ENCODE measurements around the gene RNF220.

Gene RNF220

GRCh38 chr1:44640200-44640853 is 235.3 kb downstream of the RNF220 start:
- Histone ChIP-seq H3K4me3 (ENCODE audit: low read length) (no peak overlapping the region), H3F3A (ENCODE audit: control insufficient read depth, insufficient read depth) (no peaks in the 10 kb centered on the region), H3K4me2 (ENCODE audit: low read length) (no peak overlapping the region), H3K27me3 (ENCODE audit: control insufficient read depth, low read length) (no peaks in the 10 kb centered on the region), H3K36me3 (ENCODE audit: control insufficient read depth, low read length) (peaks cover 94% of the 10 kb centered on the region), H3K9me3 (ENCODE audit: control insufficient read depth, insufficient read depth, low read length) (no peaks in the 10 kb centered on the region), H3K4me1 (ENCODE audit: control insufficient read depth, low read length) (no peaks in the 10 kb centered on the region), H3K79me2 (ENCODE audit: control insufficient read depth, low read length) (peaks cover 9% of the 10 kb centered on the region), H3K9me2 (replicated peaks; ENCODE audit: control insufficient read depth, low read length) (no peaks in the 10 kb centered on the region), H4K20me1 (ENCODE audit: control insufficient read depth, insufficient read depth, low read depth, low read length) (no peaks in the 10 kb centered on the region), H3K27ac (ENCODE audit: low read depth, low read length) (no peak overlapping the region)
- TF ChIP-seq CTCF (IDR thresholded peaks at IDR 0.05; ENCODE audit: low read depth, low read length, poor library complexity, severe bottlenecking) (no peak), EZH2phosphoT487 (IDR thresholded peaks at IDR 0.05; ENCODE audit: borderline replicate concordance, low read length) (no peak)

- no peak overlapping the region for H3K4me2 ChIP-seq (ENCODE audit: low read length)
- H3K4me1 ChIP-seq (ENCODE audit: control insufficient read depth, low read length), result no peaks in the 10 kb centered on the region
- no peaks in the 10 kb centered on the region for H3K27me3 ChIP-seq (ENCODE audit: control insufficient read depth, low read length)
- H3K36me3 ChIP-seq (ENCODE audit: control insufficient read depth, low read length), result peaks cover 93% of the 10 kb centered on the region
- H4K20me1 ChIP-seq (ENCODE audit: control insufficient read depth, insufficient read depth, low read depth, low read length), result no peaks in the 10 kb centered on the region
- TF ChIP-seq EZH2phosphoT487 (IDR thresholded peaks at IDR 0.05; ENCODE audit: borderline replicate concordance, low read length), result no peak
- no peak for TF ChIP-seq CTCF (IDR thresholded peaks at IDR 0.05; ENCODE audit: low read depth, low read length, poor library complexity, severe bottlenecking)
- no peaks in the 10 kb centered on the region for H3F3A ChIP-seq (ENCODE audit: control insufficient read depth, insufficient read depth)
- H3K9me3 ChIP-seq (ENCODE audit: control insufficient read depth, insufficient read depth, low read length), result no peaks in the 10 kb centered on the region
- no peaks in the 10 kb centered on the region for H3K9me2 ChIP-seq (replicated peaks; ENCODE audit: control insufficient read depth, low read length)
- no peak overlapping the region for H3K27ac ChIP-seq (ENCODE audit: low read depth, low read length)
- no peak overlapping the region for H3K4me3 ChIP-seq (ENCODE audit: low read length)
- 0 out of 2 replicates have a peak, but pooled peaks cover 5% of the 10 kb centered on the region for H3K79me2 ChIP-seq (ENCODE audit: control insufficient read depth, low read length)
Observed at GRCh38 chr1:44641126-44642102, 236.4 kb downstream of the RNF220 start.

- H3K4me1 ChIP-seq (ENCODE audit: control insufficient read depth, low read length), result no peaks in the 10 kb centered on the region
- H4K20me1 ChIP-seq (ENCODE audit: control insufficient read depth, insufficient read depth, low read depth, low read length), result no peaks in the 10 kb centered on the region
- no peak overlapping the region for H3K4me3 ChIP-seq (ENCODE audit: low read length)
- no peaks in the 10 kb centered on the region for H3K9me3 ChIP-seq (ENCODE audit: control insufficient read depth, insufficient read depth, low read length)
- H3K79me2 ChIP-seq (ENCODE audit: control insufficient read depth, low read length), result 0 out of 2 replicates have a peak, but pooled peaks cover 5% of the 10 kb centered on the region
- no peak overlapping the region for H3K4me2 ChIP-seq (ENCODE audit: low read length)
- no peaks in the 10 kb centered on the region for H3K27me3 ChIP-seq (ENCODE audit: control insufficient read depth, low read length)
- TF ChIP-seq EZH2phosphoT487 (IDR thresholded peaks at IDR 0.05; ENCODE audit: borderline replicate concordance, low read length) (no peak), CTCF (IDR thresholded peaks at IDR 0.05; ENCODE audit: low read depth, low read length, poor library complexity, severe bottlenecking) (no peak)
- no peak overlapping the region for H3K27ac ChIP-seq (ENCODE audit: low read depth, low read length)
- no peaks in the 10 kb centered on the region for H3K9me2 ChIP-seq (replicated peaks; ENCODE audit: control insufficient read depth, low read length)
- peaks cover 93% of the 10 kb centered on the region for H3K36me3 ChIP-seq (ENCODE audit: control insufficient read depth, low read length)
- H3F3A ChIP-seq (ENCODE audit: control insufficient read depth, insufficient read depth), result no peaks in the 10 kb centered on the region
Observed at GRCh38 chr1:44642255-44642654, 237.2 kb downstream of the RNF220 start.
